HG03432 (cell line): ENCODE measurements around the gene CYTH4.

Experiments
- ATAC-seq: cut with Tn5 transposase; IDR thresholded peaks from one replicate; pipeline ENCODE4 v1.9.1; 2021; ENCODE audit warnings: mild to moderate bottlenecking, moderate library complexity; ENCODE audit not compliant: unreplicated experiment

Gene CYTH4

GRCh38 chr22:37308385-37309200 is 26.3 kb downstream of the CYTH4 start:
- no peak for ATAC-seq

- ATAC-seq: no peak
Observed at GRCh38 chr22:37309211-37310074, 27.1 kb downstream of the CYTH4 start.

GRCh38 chr22:37310075-37310606 is 27.8 kb downstream of the CYTH4 start:
- no peak for ATAC-seq

- no peak for ATAC-seq
Observed at GRCh38 chr22:37310815-37311595, 28.7 kb downstream of the CYTH4 start.

GRCh38 chr22:37311761-37312312 is 29.5 kb downstream of the CYTH4 start:
- no peak for ATAC-seq

- no peak for ATAC-seq
Observed at GRCh38 chr22:37312549-37313183, 30.4 kb downstream of the CYTH4 start.

- ATAC-seq: no peak
Observed at GRCh38 chr22:37313376-37314314, 31.3 kb downstream of the CYTH4 start.

GRCh38 chr22:37314315-37315074 is 32.2 kb downstream of the CYTH4 start:
- ATAC-seq: peak; percentile 37

- no peak for ATAC-seq
Observed at GRCh38 chr22:37316405-37316804, 34.1 kb downstream of the CYTH4 start.

GRCh38 chr22:37316875-37317371 is 34.6 kb downstream of the CYTH4 start:
- ATAC-seq: no peak

- ATAC-seq: no peak
Observed at GRCh38 chr22:37317698-37318210, 35.4 kb downstream of the CYTH4 start.

- no peak for ATAC-seq
Observed at GRCh38 chr22:37318364-37319109, 36.2 kb downstream of the CYTH4 start.

GRCh38 chr22:37319469-37319868 is 37.2 kb downstream of the CYTH4 start:
- ATAC-seq: no peak

- no peak for ATAC-seq
Observed at GRCh38 chr22:37320726-37321677, 38.7 kb downstream of the CYTH4 start.

GRCh38 chr22:37324340-37325038 is 42.2 kb downstream of the CYTH4 start:
- no peak for ATAC-seq

GRCh38 chr22:37325039-37325395 is 42.7 kb downstream of the CYTH4 start:
- ATAC-seq: no peak
